Tibial artery (tissue), 4 donors: ENCODE results near the gene HPSE2.
A peak's percentile ranks its signal among the peaks of the same experiment; 100 is the strongest.

Experiments
- DNase-seq, 2 donors: peaks; one replicate each; pipeline ENCODE4 v3.0.0-alpha.2; 2019
- H3K27ac ChIP-seq, 2 donors: fragments of 200-600 bp; sonication (generic) in 1 of 2; 1 replicate in 1 of 2; 2 replicates in 1 of 2; pipeline ENCODE4 v1.5.1; 2018 to 2019; ENCODE audit warnings: mild to moderate bottlenecking in 1 of 2
- H3K27me3 ChIP-seq, 2 donors: fragments of 200-600 bp; sonication (generic) in 1 of 2; one replicate each; pipeline versions ENCODE4 v1.5.1 to v1.6.0; 2016 to 2019
- H3K36me3 ChIP-seq, 3 donors: fragments of 200-600 bp; sonication (generic) in 2 of 3; one replicate each; pipeline ENCODE4 v1.5.1; 2016 to 2019; ENCODE audit warnings: mild to moderate bottlenecking in 2 of 3
- H3K4me1 ChIP-seq, 4 donors: fragments of 200-600 bp; sonication (generic) in 2 of 4; 1 replicate in 3 of 4; 2 replicates in 1 of 4; pipeline ENCODE4 v1.5.1; 2016 to 2019
- H3K4me3 ChIP-seq, 2 donors: fragments of 200-600 bp; sonication (generic) in 1 of 2; 1 replicate in 1 of 2; 2 replicates in 1 of 2; pipeline ENCODE4 v1.5.1; 2018 to 2019; ENCODE audit warnings: mild to moderate bottlenecking in 2 of 2
- H3K9me3 ChIP-seq, 3 donors: fragments of 200-600 bp; sonication (generic) in 1 of 3; one replicate each; pipeline ENCODE4 v1.5.1; 2016 to 2019
- CTCF ChIP-seq, 2 experiments: fragments of 200-600 bp in 1 of 2; fragments of 450-650 bp in 1 of 2; IDR thresholded peaks; one replicate each; pipeline ENCODE4 v1.5.1; 2017 to 2019; ENCODE audit warnings: antibody characterized with exemption in 2 of 2, mild to moderate bottlenecking in 1 of 2, moderate library complexity in 1 of 2
- intact Hi-C: fragments of 100-400 bp; cut with DNase I; formaldehyde crosslinking; loops from one replicate; pipeline ENCODE4 v1.15.0; 2023; ENCODE audit warnings: low total_unique reads

Gene HPSE2

GRCh38 chr10:99123336-99123735 lies 112.3 kb downstream of the HPSE2 start:
- Histone ChIP-seq H3K27me3 (no peaks in the 10 kb centered on the region), H3K4me1 (peaks cover 0 to 32% (median 13%) of the 10 kb centered on the region in 4 donors)

GRCh38 chr10:99119258-99119748 lies 116.3 kb downstream of the HPSE2 start:
- intact Hi-C loops: no loop called here
- no peaks in the 10 kb centered on the region for H3K36me3 ChIP-seq
- H3K4me3 ChIP-seq: no peak overlapping the region
- TF ChIP-seq CTCF (IDR thresholded peaks at IDR 0.05): no peak
- peaks cover 0 to 31% (median 5%) of the 10 kb centered on the region in 4 donors for H3K4me1 ChIP-seq
- H3K27ac ChIP-seq: peak overlapping the region in 1 of 2 donors; percentile 39
- DNase-seq: no peak
- H3K27me3 ChIP-seq: no peaks in the 10 kb centered on the region
- no peaks in the 10 kb centered on the region for H3K9me3 ChIP-seq

More at GRCh38 chr10:99123336-99123735, 112.3 kb downstream of the HPSE2 start:
- TF ChIP-seq CTCF (IDR thresholded peaks at IDR 0.05): no peak
- Histone ChIP-seq H3K9me3 (no peaks in the 10 kb centered on the region), H3K4me3 (no peak overlapping the region), H3K27ac (peak overlapping the region; percentile 26 to 53), H3K36me3 (no peaks in the 10 kb centered on the region)
- intact Hi-C loops: no loop called here
- DNase-seq: no peak

- TF ChIP-seq CTCF (IDR thresholded peaks at IDR 0.05): no peak
- Histone ChIP-seq H3K27me3 (no peaks in the 10 kb centered on the region), H3K36me3 (no peaks in the 10 kb centered on the region), H3K4me3 (no peak overlapping the region), H3K4me1 (peaks cover 0 to 15% (median 0%) of the 10 kb centered on the region in 4 donors), H3K27ac (peak overlapping the region in 1 of 2 donors; percentile 46), H3K9me3 (no peaks in the 10 kb centered on the region)
- DNase-seq: no peak
- intact Hi-C loops: no loop called here
These were observed 119.9 kb downstream of the HPSE2 start for GRCh38 chr10:99115703-99116102.

DNA sequence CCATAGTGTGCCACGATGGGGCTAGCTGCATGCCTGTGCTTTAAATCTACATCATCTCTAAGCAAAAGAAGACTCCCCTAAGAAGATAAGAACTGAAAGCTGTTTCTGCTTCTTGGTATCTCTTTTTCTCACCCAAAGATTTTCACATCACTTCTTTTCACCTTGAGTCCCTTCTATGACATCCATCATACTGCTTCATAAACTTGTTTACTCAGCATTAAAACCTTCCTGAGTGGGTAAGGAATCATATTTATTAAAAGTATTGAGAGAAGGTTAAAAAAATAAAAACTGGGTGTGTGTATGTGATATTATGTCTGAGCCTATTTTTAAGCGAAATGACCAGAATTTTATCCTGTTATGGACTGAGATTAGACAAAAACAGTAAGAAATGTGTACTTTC lies 150.3 kb downstream of the HPSE2 start:
- no peaks in the 10 kb centered on the region for H3K9me3 ChIP-seq
- no peak overlapping the region for H3K4me3 ChIP-seq
- no peak for TF ChIP-seq CTCF (IDR thresholded peaks at IDR 0.05)
- peak overlapping the region; percentile 49 to 70 for H3K27ac ChIP-seq
- no peaks in the 10 kb centered on the region for H3K27me3 ChIP-seq
- intact Hi-C loops: no loop called here
- peaks cover 0 to 69% (median 4%) of the 10 kb centered on the region in 4 donors for H3K4me1 ChIP-seq
- DNase-seq: no peak
- H3K36me3 ChIP-seq: no peaks in the 10 kb centered on the region

GRCh38 chr10:99084161-99084560 lies 151.5 kb downstream of the HPSE2 start:
- no peak for DNase-seq
- no peak for TF ChIP-seq CTCF (IDR thresholded peaks at IDR 0.05)

More at GRCh38 chr10:99084161-99084560, 151.5 kb downstream of the HPSE2 start:
- H3K27me3 ChIP-seq: no peaks in the 10 kb centered on the region
- intact Hi-C loops: no loop called here
- H3K36me3 ChIP-seq: no peaks in the 10 kb centered on the region
- H3K9me3 ChIP-seq: no peaks in the 10 kb centered on the region
- peak overlapping the region; percentile 49 to 70 for H3K27ac ChIP-seq
- H3K4me1 ChIP-seq: peaks cover 0 to 70% (median 13%) of the 10 kb centered on the region in 4 donors
- no peak overlapping the region for H3K4me3 ChIP-seq
